Stimulated activated CD8-positive, alpha-beta memory T cell treated with anti-CD3 and anti-CD28 coated beads, Interleukin-12 subunit alpha, Interleukin-12 subunit beta, amount 100 ng/mL, for 24 hours (primary cell): Measurements from ENCODE around the gene HTR4.
"Not testable (repeated sequence)": the region's sequence is repeated elsewhere in the genome, so short reads cannot be mapped to it uniquely, and the experiment has no call there.

Source experiments
- DNase-seq: peaks from one replicate; pipeline ENCODE4 v3.0.0-alpha.2; 2020; ENCODE audit errors: extremely low read depth

HTR4 gene

GRCh38 chr5:148482196-148482595 is 172.1 kb downstream of the HTR4 start:
- no peak for DNase-seq

GRCh38 chr5:148477429-148477828 is 176.9 kb downstream of the HTR4 start:
- DNase-seq = no peak

GRCh38 chr5:148476302-148476701 is 178.0 kb downstream of the HTR4 start:
- DNase-seq = no peak

- DNase-seq = no peak
Measured at GRCh38 chr5:148474025-148474511, 180.3 kb downstream of the HTR4 start.

GRCh38 chr5:148471379-148471778 is 182.9 kb downstream of the HTR4 start:
- DNase-seq = no peak

- no peak for DNase-seq
Measured at GRCh38 chr5:148469501-148469935, 184.8 kb downstream of the HTR4 start.

- DNase-seq = not testable (repeated sequence)
Measured at GRCh38 chr5:148468746-148469145, 185.6 kb downstream of the HTR4 start.

- DNase-seq = no peak
Measured at GRCh38 chr5:148467958-148468357, 186.4 kb downstream of the HTR4 start.

- no peak for DNase-seq
Measured at GRCh38 chr5:148466236-148466580, 188.1 kb downstream of the HTR4 start.

- no peak for DNase-seq
Measured at GRCh38 chr5:148465381-148466235, 188.7 kb downstream of the HTR4 start.

- DNase-seq = no peak
Measured at GRCh38 chr5:148459669-148460068, 194.7 kb downstream of the HTR4 start.

- no peak for DNase-seq
Measured at GRCh38 chr5:148458036-148458888, 196.1 kb downstream of the HTR4 start.

GRCh38 chr5:148457183-148457620 is 197.1 kb downstream of the HTR4 start:
- no peak for DNase-seq

GRCh38 chr5:148455185-148455584 is 199.1 kb downstream of the HTR4 start:
- no peak for DNase-seq

GRCh38 chr5:148454576-148454975 is 199.8 kb downstream of the HTR4 start:
- DNase-seq = no peak

GRCh38 chr5:148452499-148453193 is 201.7 kb downstream of the HTR4 start:
- DNase-seq = no peak

- no peak for DNase-seq
Measured at GRCh38 chr5:148446611-148447010, 207.7 kb downstream of the HTR4 start.

GRCh38 chr5:148445578-148445977 is 208.7 kb downstream of the HTR4 start:
- no peak for DNase-seq

GRCh38 chr5:148443998-148444397 is 210.3 kb downstream of the HTR4 start:
- no peak for DNase-seq

GRCh38 chr5:148443241-148443640 is 211.1 kb downstream of the HTR4 start:
- no peak for DNase-seq

GRCh38 chr5:148438933-148439332 is 215.4 kb downstream of the HTR4 start:
- no peak for DNase-seq

- DNase-seq = no peak
Measured at GRCh38 chr5:148437249-148437648, 217.1 kb downstream of the HTR4 start.
